Measurements from ENCODE around the gene CIITA.
"Not testable (repeated sequence)": the region's sequence is repeated elsewhere in the genome, so short reads cannot be mapped to it uniquely, and the experiment has no call there.

DNA sequence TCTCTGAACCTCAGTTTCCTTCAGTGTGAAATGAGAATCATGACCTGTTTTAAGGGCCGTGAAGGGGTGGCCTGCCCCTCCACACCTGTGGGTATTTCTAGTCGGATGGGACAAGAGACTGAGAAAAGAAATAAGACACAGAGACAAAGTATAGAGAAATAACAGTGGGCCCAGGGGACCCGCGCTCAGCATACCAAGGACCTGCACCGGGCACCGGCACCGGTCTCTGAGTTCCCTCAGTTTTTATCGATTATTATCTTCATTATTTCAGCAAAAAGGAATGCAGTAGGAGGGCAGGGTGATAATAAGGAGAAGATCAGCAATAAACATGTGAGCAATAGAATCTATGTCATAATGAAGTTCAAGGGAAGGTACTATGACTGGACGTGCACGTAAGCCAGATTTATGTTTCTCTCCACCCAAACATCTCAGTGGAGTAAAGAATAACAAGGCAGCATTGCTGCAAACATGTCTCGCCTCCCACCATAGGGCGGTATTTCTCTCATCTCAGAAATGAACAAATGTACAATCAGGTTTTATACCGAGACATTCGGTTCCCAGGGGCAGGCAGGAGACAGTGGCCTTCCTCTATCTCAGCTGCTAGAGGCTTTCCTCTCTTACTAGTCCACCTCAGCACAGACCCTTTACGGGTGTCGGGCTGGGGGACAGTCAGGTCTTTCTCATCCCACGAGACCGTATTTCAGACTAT is 47.5 kb upstream of the CIITA start:
- TF ChIP-seq POLR2A (IDR thresholded peaks at IDR 0.05; ENCODE audit: low read depth, low read length); ZNF24 (IDR thresholded peaks at IDR 0.05): not testable (repeated sequence)
- TF ChIP-seq, protein P1, sequence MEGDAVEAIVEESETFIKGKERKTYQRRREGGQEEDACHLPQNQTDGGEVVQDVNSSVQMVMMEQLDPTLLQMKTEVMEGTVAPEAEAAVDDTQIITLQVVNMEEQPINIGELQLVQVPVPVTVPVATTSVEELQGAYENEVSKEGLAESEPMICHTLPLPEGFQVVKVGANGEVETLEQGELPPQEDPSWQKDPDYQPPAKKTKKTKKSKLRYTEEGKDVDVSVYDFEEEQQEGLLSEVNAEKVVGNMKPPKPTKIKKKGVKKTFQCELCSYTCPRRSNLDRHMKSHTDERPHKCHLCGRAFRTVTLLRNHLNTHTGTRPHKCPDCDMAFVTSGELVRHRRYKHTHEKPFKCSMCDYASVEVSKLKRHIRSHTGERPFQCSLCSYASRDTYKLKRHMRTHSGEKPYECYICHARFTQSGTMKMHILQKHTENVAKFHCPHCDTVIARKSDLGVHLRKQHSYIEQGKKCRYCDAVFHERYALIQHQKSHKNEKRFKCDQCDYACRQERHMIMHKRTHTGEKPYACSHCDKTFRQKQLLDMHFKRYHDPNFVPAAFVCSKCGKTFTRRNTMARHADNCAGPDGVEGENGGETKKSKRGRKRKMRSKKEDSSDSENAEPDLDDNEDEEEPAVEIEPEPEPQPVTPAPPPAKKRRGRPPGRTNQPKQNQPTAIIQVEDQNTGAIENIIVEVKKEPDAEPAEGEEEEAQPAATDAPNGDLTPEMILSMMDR (IDR thresholded peaks at IDR 0.05 in 2 of 3, conservative IDR thresholded peaks at IDR 0.05 in 1 of 3; ENCODE audit: control insufficient read depth in 2 of 3, extremely low read depth in 1 of 3, insufficient read depth in 1 of 3, low read depth in 3 of 3, low read length in 3 of 3), result not testable (repeated sequence)
